ENCODE data around the gene ZNF614. TPM values are rescaled to one million over a fixed set of nuclear protein-coding genes. Genes with fewer than 3 reads are reported as not detected.

ZNF614 gene
- polyA plus RNA-seq, 1 donor (not counting 4 experiments of a cell fraction or from before 2014, with no cell fraction given), result 5.9 TPM

DNA sequence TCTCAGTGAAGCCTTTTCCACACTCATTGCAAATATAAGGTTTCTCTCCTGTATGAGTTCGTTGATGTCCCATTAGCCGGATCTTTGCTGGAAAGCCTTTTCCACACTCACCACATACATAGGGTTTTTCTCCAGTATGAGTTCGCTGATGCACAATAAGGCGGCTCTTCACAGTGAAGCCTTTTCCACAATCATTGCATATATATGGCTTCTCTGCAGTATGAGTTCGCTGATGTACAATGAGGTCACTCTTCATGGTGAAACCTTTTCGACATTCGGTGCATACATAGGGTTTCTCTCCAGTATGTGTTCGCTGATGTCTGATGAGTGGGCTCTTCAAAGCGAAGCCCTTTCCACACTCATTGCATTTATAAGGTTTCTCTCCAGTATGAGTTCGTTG, 34.8 kb downstream of the ZNF614 start:
- dilution Hi-C loops (cut with MboI; ENCODE audit: extremely low pct_ligation_motif_present, low sequenced_read_pairs), result no loop called here

DNA sequence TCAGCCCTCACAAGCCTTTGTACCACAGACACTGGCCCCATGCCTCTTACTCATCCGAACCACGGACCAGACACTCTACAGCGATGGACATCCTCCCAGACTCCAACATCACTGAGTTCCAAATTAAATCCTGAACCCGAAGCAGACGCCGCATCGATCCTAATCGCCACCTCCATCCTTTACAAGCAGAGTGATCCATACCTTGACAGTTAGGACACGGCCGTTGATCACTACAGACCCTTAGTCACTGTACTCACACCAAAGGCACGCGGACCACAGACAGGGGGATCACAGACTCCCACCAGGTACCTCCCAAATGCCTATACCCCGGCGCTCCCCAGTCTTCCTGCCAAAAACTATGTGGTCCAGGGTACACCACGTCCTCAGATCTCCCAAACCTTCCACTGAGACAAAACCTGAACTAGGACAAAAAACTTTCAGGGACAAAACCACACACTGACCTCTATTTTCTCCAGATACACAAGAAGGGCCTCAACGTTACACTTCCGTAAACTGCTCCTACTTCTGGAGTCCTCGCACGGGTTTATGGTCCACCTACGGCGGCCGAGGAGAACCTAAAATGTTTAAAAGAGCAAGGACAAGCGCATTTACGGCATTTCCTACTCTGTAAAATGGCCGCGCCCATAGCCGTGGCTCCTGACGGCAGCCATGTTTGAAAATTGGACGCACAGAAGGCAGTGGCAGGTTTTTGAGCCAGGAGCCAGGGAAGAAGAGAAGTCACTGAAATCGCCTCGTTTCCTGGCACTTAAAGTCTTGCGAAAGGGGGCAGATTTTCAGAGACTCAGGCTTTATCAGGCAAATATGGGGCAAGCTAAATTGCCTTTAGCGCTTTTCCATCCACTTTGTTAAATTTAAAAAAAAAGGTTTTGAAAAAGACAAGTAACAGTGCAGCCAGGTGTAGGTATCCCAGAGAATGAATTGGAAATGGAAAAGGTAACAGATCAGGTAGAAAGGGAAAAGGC, 41.6 kb downstream of the ZNF614 start, which contains the start of gene ZNF350:
Gene ZNF350, minus strand, starts transcription at position 532 of the 983 bp plus-strand sequence. CDS start 12,480 bp downstream, outside the sequence.
- peak; percentile 67 for FAIRE-seq
- Histone ChIP-seq H3K4me3 (ENCODE audit: control insufficient read depth in 2 of 3, extremely low read depth in 1 of 3, insufficient read depth in 2 of 3, low read depth in 1 of 3, low read length in 3 of 3) (peak within 1 kb of the TSS; percentile 81 to 96 (median 86)), H3K4me1 (ENCODE audit: control insufficient read depth, extremely low read depth, insufficient read depth, low read length) (peaks cover 2% of the 10 kb centered on the region), H3K27me3 (ENCODE audit: control insufficient read depth, extremely low read depth, insufficient read depth, low read length) (no peaks in the 10 kb centered on the region), H3K4me2 (ENCODE audit: control insufficient read depth, extremely low read depth, insufficient read depth, low read depth, low read length) (peak within 1 kb of the TSS; percentile 85), H3K9me3 (ENCODE audit: control insufficient read depth, low read depth, low read length) (peaks cover 6% of the 10 kb centered on the region), H3K27ac (ENCODE audit: control insufficient read depth, insufficient read depth, low read length) (peak within 1 kb of the TSS; percentile 82), H4K20me1 (ENCODE audit: control insufficient read depth, extremely low read depth, insufficient read depth, low read length) (no peaks in the 10 kb centered on the region), H3K79me2 (ENCODE audit: control insufficient read depth, insufficient read depth, low read length) (peaks cover 25% of the 10 kb centered on the region), H3K9ac (ENCODE audit: control insufficient read depth, extremely low read depth, insufficient read depth, low read length) (peak within 1 kb of the TSS; percentile 88), H3K36me3 (ENCODE audit: control insufficient read depth in 2 of 2, extremely low read depth in 1 of 2, insufficient read depth in 2 of 2, low read length in 2 of 2) (no peaks in the 10 kb centered on the region), H3K9me1 (ENCODE audit: control insufficient read depth, extremely low read depth, insufficient read depth, low read length) (no peaks in the 10 kb centered on the region), H2AFZ (ENCODE audit: control insufficient read depth, low read length) (peak within 1 kb of the TSS; percentile 99)
- dilution Hi-C loops (cut with MboI; ENCODE audit: extremely low pct_ligation_motif_present, low sequenced_read_pairs), result no loop called here
- TF ChIP-seq, protein P1, sequence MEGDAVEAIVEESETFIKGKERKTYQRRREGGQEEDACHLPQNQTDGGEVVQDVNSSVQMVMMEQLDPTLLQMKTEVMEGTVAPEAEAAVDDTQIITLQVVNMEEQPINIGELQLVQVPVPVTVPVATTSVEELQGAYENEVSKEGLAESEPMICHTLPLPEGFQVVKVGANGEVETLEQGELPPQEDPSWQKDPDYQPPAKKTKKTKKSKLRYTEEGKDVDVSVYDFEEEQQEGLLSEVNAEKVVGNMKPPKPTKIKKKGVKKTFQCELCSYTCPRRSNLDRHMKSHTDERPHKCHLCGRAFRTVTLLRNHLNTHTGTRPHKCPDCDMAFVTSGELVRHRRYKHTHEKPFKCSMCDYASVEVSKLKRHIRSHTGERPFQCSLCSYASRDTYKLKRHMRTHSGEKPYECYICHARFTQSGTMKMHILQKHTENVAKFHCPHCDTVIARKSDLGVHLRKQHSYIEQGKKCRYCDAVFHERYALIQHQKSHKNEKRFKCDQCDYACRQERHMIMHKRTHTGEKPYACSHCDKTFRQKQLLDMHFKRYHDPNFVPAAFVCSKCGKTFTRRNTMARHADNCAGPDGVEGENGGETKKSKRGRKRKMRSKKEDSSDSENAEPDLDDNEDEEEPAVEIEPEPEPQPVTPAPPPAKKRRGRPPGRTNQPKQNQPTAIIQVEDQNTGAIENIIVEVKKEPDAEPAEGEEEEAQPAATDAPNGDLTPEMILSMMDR (optimal IDR thresholded peaks at IDR 0.05 in 1 of 3, IDR thresholded peaks at IDR 0.05 in 1 of 3, conservative IDR thresholded peaks at IDR 0.05 in 1 of 3; ENCODE audit: extremely low read depth in 1 of 3, insufficient read depth in 2 of 3, low read length in 3 of 3), result no peak
- TF ChIP-seq EZH2 (IDR thresholded peaks at IDR 0.05; ENCODE audit: low read length), result no peak
- peak; percentile 54 for DNase-seq (ENCODE audit: low read depth, low spot score)

More for the DNA sequence above, 34.8 kb downstream of the ZNF614 start:
- Histone ChIP-seq H3K4me1 (ENCODE audit: control insufficient read depth, extremely low read depth, insufficient read depth, low read length) (no peaks in the 10 kb centered on the region), H3K27me3 (ENCODE audit: control insufficient read depth, extremely low read depth, insufficient read depth, low read length) (no peaks in the 10 kb centered on the region), H3K9me3 (ENCODE audit: control insufficient read depth, low read depth, low read length) (peaks cover 17% of the 10 kb centered on the region), H3K9me1 (ENCODE audit: control insufficient read depth, extremely low read depth, insufficient read depth, low read length) (no peaks in the 10 kb centered on the region), H3K27ac (ENCODE audit: control insufficient read depth, insufficient read depth, low read length) (no peak overlapping the region), H3K36me3 (ENCODE audit: control insufficient read depth in 2 of 2, extremely low read depth in 1 of 2, insufficient read depth in 2 of 2, low read length in 2 of 2) (peaks cover 0 to 7% of the 10 kb centered on the region in 2 experiments), H3K79me2 (ENCODE audit: control insufficient read depth, insufficient read depth, low read length) (no peaks in the 10 kb centered on the region), H4K20me1 (ENCODE audit: control insufficient read depth, extremely low read depth, insufficient read depth, low read length) (no peaks in the 10 kb centered on the region), H2AFZ (ENCODE audit: control insufficient read depth, low read length) (no peak overlapping the region), H3K4me3 (ENCODE audit: control insufficient read depth in 2 of 3, extremely low read depth in 1 of 3, insufficient read depth in 2 of 3, low read depth in 1 of 3, low read length in 3 of 3) (no peak overlapping the region), H3K4me2 (ENCODE audit: control insufficient read depth, extremely low read depth, insufficient read depth, low read depth, low read length) (no peak overlapping the region), H3K9ac (ENCODE audit: control insufficient read depth, extremely low read depth, insufficient read depth, low read length) (no peak overlapping the region)
- FAIRE-seq (peak; percentile 20), DNase-seq (ENCODE audit: low read depth, low spot score) (no peak)
- TF ChIP-seq, protein P1 (optimal IDR thresholded peaks at IDR 0.05 in 1 of 3, IDR thresholded peaks at IDR 0.05 in 1 of 3, conservative IDR thresholded peaks at IDR 0.05 in 1 of 3; ENCODE audit: extremely low read depth in 1 of 3, insufficient read depth in 2 of 3, low read length in 3 of 3), result no peak
- no peak for TF ChIP-seq EZH2 (IDR thresholded peaks at IDR 0.05; ENCODE audit: low read length)

Data from keratinocyte (primary cell).